GM06990 (cell line): ENCODE results near the gene GNPTAB.
"Not testable (repeated sequence)": the region's sequence is repeated elsewhere in the genome, so short reads cannot be mapped to it uniquely, and the experiment has no call there.

Experiments used
- DNase-seq: peaks from one replicate; pipeline ENCODE4 v3.0.0-alpha.2; 2011; ENCODE audit not compliant: insufficient read length; ENCODE audit errors: extremely low read depth
- H3K27me3 ChIP-seq: replicated peaks from 2 replicates; pipeline ENCODE4 v1.6.0; 2011; ENCODE audit warnings: low read length; ENCODE audit not compliant: control insufficient read depth, insufficient read depth
- H3K36me3 ChIP-seq: 2 replicates; pipeline ENCODE4 v1.5.1; 2011; ENCODE audit warnings: low read length; ENCODE audit not compliant: control insufficient read depth, insufficient read depth
- H3K4me3 ChIP-seq: replicated peaks from 2 replicates; pipeline ENCODE4 v1.5.1; 2011; ENCODE audit warnings: low read depth, mild to moderate bottlenecking, control low read depth, low read length
- CTCF ChIP-seq: IDR thresholded peaks from 2 replicates; pipeline ENCODE4 v1.5.1; 2011; ENCODE audit warnings: low read length, control low read depth, mild to moderate bottlenecking, inconsistent platforms; ENCODE audit not compliant: insufficient read depth, poor library complexity, severe bottlenecking

The GNPTAB gene

DNA sequence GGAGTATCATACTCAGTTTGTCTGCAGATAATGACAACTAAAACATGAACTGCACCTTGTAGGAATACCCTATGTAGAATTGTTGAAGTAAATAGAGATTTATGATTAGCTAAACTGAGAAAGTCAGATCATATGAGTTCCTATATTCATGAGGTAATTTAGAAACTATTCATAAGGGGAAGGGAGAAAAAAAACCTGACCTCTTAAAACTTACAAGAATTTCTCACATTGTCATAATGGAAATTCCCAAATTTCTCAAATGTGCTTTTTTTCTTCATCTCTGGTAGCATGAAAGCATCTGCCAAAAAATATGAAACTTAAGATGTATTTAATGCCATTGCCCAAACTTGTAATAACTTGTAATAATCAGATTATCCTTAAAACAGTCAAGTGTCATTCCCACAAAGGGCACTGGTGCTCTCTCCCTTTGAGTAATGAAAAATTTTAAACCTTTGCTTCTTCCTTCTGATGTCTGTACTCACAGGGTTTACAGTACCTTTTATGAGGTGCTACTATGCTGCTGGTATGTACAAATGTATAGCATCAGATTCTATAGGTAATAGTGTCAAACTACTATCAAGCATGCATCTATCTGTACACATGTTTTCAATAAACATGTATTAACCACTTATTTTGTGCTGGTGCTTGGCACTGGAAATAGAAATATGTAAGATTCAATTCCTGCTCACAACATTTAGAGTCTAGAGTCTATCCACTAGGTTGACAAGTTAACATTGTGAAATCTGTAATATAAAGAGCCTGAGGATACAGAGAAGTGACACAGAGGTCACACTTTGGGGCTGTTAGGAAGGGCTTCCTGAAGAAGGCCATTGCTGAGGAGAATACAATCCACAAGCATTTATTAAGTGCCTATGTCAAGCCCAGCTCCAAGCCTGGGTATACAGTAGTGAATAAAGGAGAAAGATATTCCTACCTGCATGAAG is 29.2 kb upstream of the GNPTAB start:
- Histone ChIP-seq H3K36me3 (no peaks in the 10 kb centered on the region), H3K4me3 (no peak overlapping the region)
- TF ChIP-seq CTCF = no peak

GRCh38 chr12:101858361-101858760 is 27.6 kb upstream of the GNPTAB start:
- no peaks in the 10 kb centered on the region for H3K36me3 ChIP-seq
- no peak for DNase-seq
- no peak overlapping the region for H3K4me3 ChIP-seq
- H3K27me3 ChIP-seq = no peaks in the 10 kb centered on the region
- TF ChIP-seq CTCF = no peak

More for the DNA sequence above, 29.2 kb upstream of the GNPTAB start:
- peak; percentile 63 for DNase-seq
- H3K27me3 ChIP-seq = no peaks in the 10 kb centered on the region

DNA sequence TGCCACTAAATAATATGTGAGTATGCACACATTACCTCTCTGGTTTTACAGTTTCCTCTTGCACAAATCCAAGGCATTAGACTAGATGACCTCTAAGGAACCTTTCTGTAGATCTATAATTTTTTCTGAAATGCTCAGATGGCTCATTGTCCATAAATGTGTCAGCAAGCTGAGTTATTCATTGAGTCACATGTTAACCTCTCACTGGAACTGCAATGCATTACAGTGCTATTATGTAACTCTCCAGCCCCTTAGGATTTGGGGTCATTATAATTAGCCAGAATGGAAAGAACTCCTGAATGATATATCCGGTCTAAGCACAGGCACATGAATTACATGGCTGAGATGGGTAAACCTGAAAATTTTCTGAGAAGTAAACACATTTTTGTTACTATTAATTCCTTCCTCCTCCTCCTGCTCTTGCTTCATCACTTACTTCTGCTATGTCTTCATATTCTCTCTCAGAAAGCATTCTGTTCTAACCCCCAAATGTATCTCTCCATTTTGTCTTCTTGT is 26.3 kb upstream of the GNPTAB start:
- no peak for TF ChIP-seq CTCF
- Histone ChIP-seq H3K27me3 (no peaks in the 10 kb centered on the region), H3K36me3 (no peaks in the 10 kb centered on the region), H3K4me3 (no peak overlapping the region)
- DNase-seq = peak; percentile 65

DNA sequence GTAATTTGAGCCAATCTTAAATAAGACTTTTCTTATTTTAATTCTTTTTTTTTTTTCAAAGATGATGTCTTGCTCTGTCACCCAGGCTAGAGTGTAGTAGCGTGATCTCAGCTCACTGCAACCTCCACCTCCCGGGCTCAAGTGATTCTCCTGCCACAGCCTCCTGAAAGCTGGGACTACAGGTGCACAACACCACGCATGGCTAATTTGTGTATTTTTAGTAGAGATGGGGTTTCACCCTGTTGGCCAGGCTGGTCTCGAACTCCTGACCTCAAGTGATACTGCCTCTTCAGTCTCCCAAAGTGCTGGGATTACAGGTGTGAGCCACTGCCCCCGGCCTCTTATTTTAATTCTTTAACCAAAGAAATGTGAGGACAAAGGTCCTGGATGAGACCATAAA is 25.9 kb upstream of the GNPTAB start:
- not testable (repeated sequence) for H3K4me3 ChIP-seq, H3K27me3 ChIP-seq, DNase-seq, H3K36me3 ChIP-seq

DNA sequence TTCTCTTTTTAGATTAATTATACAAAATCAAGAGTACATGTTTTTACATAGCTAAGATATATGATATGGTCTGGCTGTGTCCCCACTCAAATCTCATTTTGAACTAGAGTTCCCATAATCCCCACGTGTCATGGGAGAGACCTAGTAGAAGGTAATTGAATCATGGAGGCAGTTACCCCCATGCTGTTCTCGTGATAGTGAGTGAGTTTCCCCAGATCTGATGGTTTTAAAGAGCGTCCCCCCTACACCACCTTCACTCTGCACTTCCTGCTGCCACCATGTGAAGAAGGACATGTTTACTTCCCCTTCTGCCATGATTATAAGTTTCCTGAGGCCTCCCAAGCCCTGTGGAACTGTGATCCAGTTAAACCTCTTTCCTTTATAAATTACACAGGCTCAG is 25.2 kb upstream of the GNPTAB start:
- no peaks in the 10 kb centered on the region for H3K36me3 ChIP-seq
- no peak for DNase-seq
- H3K27me3 ChIP-seq = no peaks in the 10 kb centered on the region
- TF ChIP-seq CTCF = no peak
- H3K4me3 ChIP-seq = no peak overlapping the region

- Histone ChIP-seq H3K4me3 (no peak overlapping the region), H3K36me3 (no peaks in the 10 kb centered on the region), H3K27me3 (no peaks in the 10 kb centered on the region)
- TF ChIP-seq CTCF = no peak
- no peak for DNase-seq
These were observed 24.7 kb upstream of the GNPTAB start for GRCh38 chr12:101855364-101855884.
